GM19023 (cell line): Measurements from ENCODE around the gene FAM83B.
"Not testable (repeated sequence)": the region's sequence is repeated elsewhere in the genome, so short reads cannot be mapped to it uniquely, and the experiment has no call there.

Experiments
- ATAC-seq: cut with Tn5 transposase; IDR thresholded peaks from one replicate; pipeline ENCODE4 v1.9.1; 2021; ENCODE audit warnings: mild to moderate bottlenecking, moderate library complexity; ENCODE audit not compliant: unreplicated experiment

The FAM83B gene

DNA sequence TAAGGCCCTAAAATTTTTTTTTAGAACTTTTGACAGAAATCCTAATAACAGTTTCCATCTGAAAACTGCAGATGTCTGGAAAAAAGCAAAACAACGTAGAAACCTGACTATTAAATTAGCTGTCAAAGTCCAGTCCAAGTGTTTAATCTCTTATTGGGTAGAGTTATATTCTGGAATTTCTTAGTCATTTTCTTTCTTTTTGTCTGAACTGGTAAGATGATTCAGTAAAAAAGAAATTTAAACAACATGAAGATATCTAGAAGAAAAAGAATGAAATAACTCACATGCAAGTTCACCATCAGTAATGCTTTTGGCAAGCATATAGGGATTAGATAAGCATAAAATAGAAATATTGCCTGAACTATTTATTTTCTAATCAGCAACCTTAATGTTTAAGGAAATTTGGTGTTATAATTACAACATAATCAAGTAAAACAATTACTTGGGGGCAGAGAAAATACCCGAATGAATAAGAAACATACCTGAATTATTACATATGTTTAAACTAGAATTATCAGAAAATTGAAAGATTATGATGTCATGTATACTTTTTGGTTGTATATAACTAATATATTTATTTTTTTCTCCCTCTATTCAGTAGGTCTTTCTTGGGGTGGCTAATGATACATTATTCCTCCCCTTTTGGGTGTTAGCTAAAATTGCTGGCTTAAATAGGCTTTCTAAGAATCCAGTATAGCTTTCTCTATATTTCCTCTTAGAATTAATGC is 51.1 kb downstream of the FAM83B start:
- ATAC-seq: no peak

DNA sequence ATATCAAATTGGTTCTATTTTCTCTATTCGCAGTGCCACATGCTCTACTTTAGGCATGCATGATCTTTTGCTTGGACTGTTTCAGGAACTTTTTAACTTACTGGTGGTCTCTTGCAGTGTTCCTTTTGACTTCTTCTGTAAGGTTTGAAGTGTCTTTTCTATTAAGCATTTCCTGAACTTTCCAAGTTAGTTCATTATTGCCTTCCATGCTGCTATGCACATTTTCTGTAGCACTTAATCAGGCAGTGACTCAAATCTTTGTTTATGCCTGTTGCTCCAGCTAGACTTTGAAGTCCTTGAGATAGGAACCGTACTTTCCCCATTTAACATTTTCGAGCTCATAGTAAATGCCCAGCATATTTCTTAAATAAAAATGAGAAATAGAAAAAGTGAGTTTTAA is 52.2 kb downstream of the FAM83B start:
- ATAC-seq: no peak

DNA sequence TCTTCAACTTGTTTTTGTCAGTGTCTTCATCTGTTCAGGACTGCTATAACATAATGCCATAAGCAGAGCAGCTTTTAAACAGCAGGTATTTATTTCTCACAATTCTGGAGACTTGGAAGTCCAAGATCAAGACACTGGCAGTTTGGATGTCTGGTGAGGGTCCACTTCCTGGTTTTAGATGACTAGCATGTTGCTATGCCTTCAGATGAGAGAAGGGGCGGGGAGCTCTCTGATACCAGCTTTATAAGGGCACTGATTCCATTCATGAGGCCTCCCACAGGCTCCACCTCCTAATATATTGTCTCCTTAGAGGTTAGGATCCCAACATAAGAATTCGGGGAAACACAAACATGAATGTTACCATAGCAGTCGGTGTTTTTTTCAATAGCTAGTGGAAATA is 52.9 kb downstream of the FAM83B start:
- ATAC-seq: no peak

DNA sequence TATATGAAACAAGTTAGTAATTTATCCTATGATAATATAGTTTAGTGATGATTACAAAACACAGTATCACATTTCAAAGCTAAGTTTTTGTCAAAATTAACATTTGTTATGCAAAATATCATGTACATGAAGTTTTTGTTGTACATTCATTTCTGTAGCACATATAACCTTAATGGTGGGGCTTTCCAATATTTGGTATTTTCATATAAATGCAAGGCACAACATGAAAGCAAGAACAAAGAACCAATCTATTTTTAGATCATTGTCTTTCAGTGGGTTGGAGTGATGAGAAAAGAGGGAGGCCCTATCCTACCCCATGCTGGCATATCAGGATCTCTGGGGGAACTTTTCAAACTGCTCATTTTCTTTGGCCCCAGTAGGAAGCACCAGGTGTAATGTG is 53.4 kb downstream of the FAM83B start:
- no peak for ATAC-seq

DNA sequence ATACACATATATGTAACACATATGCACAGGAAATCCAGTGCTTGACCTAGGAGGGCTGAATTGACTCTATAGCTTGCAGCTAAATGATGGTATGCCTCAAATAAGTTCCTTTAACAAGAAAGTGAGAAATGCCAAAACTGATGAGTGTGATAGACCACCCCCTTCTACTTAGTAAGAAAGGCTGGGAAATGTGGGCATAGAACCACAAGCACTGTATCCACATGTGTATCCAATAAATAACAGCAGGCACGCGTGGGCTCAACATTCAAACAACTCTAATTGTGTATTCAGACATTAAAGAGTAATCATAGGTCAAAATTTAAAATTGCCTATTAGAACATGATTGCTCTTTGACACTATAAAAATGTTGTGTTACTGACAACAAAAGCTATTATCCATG is 54.1 kb downstream of the FAM83B start:
- no peak for ATAC-seq

DNA sequence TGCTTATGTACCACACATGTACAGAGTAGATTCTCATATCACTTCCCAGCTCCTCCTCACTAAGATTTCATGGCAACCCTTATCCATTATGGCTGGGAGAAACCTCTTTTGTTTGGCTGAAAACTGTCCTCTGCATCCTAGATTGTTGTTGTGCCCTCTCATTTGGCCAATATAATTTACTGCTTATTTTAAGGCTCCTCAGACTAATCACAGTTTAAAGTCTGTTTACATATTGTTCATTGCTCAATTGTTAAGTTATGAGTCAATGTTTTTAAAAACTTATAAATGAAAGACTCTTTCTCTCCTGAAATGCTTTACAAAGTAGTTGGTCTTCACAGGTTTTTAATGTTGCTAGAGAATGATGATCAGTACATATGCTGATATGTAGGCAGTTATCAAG is 57.3 kb downstream of the FAM83B start:
- no peak for ATAC-seq

DNA sequence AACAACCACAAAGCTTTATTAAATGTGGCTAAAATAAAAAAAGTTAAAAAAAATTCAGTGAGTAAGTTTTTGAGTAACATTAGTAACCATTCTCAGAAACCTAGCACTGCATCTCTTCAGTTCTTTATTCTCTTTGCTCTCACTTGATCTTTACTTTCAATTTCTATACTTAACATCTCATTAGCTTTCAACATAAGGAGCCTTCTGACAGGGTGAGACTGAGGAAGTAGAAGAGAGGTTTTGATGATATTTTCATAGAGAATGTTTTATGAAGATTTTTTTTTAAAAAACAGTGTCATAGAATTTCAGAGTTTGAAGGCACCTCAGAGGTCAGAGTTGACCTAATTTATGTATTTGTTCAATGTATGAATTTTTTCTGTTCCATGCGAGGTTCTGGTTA is 60.8 kb downstream of the FAM83B start:
- ATAC-seq: no peak

DNA sequence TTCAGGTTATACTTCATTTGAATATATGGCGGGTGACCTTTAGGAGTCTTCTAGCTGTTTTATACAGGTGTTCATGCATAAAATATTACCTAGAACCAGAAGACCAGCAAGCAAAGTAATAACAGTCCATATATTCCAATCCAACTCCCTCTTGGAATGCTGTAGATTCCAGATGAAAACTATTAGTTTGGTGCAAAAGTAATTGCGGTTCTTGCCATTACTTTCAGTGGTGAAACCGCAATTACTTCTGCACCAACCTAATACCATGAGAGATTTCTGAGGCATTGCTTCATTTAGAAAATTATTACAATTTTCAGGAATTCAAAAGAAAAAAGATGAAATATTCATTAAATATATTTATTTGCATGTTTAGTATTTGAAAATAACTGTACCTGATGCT is 62.6 kb downstream of the FAM83B start:
- no peak for ATAC-seq

DNA sequence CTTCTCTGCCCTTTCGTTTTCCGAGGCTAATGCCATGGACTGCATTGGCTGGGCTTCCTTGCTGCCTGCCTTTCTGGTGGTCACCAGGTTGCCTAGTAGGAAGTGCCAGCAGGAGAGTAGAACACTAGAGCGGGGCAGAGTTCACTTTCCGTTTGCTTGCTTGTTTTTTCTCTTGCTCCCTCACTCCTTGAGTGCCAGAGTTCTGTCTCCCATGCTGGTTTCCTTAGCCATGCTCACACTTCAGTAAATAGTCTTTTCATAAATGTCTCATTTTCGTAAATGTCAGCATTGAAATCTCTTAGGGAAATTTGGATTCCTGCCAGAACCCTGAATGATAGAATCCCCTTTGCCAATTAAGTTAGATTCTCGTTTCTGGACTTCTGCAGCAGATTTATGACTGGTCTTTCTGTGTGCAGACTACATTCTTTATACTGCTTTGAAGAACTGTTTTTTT is 63.9 kb downstream of the FAM83B start:
- no peak for ATAC-seq

DNA sequence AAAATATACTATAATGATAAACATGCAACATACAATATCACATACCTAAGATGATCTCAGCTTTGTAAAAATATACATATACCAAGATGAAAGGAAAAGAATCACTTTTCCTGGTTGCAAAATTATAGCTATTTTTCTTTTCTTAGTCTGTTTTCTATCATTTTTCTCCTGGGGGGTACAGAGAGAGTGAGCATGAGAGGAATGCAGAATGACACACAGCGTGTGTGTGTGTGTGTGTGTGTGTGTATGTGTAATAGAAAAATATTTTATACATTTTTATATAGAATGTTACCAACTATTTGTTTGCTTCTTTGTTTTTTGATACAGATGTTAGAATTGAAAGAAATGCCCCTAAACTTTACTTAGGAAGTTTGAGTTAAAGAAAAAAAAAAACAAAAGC is 64.3 kb downstream of the FAM83B start:
- ATAC-seq: no peak

DNA sequence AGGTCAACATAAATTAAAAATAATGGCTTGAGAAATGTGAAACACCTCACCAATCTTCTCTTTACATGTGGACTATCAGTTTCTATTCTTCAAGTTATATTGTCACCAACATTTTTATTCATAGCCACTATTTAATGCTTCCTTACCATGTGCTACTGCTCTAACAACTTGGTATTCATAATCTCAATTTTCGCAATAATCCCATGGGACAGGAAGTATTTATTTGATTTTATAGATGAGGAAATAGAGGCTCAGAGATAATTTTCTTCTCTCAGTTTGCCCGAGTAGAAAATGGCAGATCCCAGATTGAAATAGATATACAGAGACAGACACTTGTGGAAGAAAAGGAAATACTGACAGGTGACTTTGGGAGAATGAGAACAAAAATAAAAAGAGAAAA is 66.6 kb downstream of the FAM83B start:
- no peak for ATAC-seq

DNA sequence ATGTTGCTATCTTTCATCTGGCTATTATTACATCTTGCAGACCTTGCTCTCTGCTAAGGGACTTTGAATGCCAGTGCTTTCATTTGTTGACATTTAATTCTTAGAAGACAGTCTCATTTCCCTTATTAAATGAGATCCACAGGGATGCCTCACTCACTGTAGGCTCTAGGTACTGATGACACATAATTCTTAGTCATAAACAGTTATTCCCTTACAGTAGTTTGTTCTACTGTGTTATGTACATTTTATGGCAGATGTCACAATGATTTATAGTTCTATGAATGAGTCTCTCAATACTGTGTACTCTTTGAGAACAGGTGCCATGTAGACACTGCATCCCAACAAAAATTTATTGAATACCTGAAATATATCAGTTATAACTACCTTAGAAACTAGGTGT is 70.3 kb downstream of the FAM83B start:
- no peak for ATAC-seq

DNA sequence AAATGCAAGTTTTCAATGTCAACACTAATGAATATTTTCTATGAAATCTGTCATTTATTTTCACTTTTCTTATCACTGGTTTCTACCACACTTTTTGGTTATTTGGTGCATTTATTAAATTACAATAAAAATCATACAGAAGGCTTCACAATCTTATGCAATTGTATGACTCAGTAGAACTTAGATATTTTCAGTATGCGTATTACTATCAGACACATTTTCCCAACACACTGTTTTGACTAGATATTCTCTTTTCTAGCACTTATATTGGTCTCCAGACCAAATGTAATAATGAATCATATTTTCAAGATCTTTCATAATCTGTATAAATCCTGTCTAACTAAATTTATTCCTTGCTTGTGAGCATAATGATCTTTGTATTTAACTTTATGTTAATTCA is 74.1 kb downstream of the FAM83B start:
- no peak for ATAC-seq

DNA sequence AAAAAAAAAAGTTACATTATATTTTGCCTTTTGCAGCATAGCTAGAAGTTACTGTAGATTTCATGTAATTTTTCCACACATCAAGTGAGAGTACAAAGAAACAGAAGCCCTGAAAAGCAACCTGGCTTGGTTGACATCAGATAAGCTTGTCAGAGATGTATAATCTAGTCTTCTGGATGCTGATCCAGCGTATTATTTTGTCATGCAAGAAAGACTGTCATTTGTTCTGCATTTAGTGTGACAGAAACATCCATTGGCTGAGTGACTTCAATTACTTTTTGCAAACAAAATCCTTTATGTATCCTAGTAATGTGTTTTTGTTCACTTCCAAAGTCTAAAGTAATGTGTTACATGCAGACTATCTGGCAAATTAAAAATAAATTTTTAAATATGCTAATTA is 75.3 kb downstream of the FAM83B start:
- ATAC-seq: no peak

DNA sequence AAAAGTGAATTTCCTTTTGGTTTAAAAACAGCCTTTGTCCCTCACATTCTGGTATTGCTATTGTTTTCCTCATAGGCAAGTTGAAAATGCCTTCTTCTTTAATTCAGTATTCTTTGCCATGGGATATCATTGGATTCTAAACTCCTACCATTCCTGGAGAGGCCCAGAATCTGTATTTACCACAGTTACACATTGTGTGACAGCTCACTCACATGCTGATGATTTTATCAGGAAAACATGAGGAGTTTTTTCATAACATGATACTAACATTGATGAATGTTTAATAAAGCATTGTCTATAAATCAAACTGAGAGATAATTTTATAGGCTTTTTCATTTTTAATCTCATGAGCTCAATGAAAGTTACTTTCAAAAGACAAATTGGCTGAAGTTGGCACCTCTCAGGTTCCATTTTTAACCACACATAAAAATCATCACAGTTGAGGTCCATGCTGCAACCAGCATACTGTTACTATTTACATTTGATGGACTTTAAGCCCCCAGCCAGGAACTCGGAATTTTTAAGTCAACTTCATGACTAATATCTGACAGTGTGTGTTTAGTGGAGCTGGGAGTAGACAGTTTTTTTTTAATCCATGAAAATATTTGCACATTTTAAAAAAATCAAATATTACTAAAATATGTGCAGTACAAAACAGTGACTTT is 82.8 kb downstream of the FAM83B start:
- no peak for ATAC-seq

DNA sequence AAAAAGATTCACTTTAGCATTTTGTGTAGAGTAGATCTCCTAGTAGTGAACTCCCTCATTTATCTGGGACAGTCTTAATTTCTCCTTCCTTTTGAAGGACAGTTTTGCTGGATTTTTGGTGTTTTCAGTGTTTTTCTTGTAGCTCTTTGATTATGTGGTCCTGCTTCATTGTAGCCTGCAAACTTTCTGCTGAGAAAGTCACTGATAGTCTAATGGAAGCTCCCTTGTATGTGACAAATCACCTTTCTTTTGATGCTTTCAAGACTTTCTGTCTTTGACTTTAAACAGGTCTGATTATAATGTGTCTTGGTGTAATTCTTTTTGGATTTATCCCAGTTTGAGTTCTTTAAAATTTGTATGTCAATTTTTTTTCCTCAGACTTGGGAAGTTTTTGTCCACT is 86.1 kb downstream of the FAM83B start:
- no peak for ATAC-seq

DNA sequence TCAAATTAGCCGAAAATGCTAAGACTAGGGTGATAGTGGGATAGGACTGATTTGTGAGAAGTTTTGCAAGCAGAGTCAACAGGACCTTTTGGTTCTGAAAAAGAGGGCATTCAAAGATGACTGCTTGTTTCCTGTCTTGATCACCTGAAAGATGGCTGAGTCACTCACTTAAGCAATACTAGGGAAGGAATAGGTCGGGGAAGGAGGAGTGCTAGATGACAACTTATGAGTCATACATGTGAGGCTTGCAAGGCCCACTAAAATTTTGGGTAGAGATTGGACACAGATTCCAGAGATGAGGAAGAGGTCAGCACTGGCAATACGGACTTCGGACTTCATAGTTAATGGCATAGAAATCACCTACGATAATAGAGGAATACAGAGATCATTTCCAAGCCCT is 89.2 kb downstream of the FAM83B start:
- no peak for ATAC-seq

DNA sequence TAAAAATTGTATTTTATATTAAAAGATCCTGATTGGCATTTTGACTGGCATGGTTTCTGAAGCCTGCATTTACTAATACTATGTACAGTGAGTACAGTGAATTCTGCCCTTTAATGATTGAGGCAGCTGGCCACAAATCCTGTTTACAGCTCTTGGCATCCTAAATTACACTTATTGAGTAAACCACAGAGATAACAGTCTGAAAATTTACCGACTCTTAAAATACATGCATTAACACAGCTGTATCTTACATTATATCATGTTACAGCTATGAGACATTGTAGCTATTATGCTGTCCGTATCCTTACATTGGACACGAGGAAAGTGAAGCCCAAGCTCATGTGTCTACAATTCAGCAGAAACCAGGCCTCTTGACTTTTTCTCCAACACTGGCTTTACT is 90.8 kb downstream of the FAM83B start:
- no peak for ATAC-seq

DNA sequence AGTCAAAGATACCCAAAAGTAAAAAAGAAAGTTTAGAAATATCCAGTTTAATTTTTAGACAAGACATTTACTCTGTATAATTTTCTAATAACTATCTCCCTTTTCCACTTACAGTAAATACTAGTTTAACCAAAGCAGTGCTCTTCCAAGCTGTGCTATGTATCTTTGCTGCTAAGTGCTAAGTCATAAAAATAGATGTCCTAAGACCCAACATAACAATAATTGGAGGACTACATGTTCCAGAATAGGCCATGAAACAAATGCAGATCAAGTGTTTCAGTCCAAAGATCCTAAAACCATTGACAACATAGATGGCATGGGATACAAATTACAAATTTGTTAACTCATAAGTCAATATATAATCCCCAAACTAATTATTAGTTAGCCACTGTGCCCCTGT is 111.1 kb downstream of the FAM83B start:
- ATAC-seq: no peak

DNA sequence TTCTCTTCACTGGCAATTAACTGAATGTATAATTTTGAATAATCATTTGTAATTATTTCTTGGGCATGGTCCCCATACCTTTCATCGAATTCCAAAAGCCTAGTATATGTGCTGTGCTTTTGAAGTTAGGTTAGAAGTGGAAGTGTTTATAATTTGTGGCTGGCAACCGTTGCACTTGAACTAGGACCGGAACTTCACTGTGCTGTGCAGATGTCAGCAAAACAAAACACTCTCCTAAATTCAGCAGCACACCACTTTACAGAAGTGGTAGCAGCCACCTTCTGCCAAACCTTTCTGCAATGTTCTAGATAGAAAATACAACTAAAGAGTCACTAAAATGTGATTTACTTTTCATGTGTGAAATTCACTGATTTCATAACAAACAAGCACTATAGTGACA is 111.9 kb downstream of the FAM83B start:
- no peak for ATAC-seq

DNA sequence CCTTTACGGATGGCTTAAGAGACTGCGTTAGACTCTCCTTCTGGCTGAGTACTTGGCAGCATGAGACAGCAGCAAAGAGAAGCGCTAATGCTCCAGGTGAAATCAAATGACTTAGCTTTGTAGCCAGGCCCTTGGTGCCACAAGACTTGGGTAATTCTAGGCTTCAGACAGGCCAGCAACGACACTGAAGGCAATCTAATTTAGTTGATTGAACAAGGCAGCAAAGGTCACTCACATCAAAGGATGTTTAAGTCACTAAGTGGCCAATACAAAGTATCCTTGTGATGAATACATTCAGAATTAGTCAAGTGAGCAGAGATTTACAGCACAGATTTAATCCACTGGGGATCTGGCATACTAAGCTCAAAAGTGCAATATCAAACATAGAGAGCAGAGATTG is 113.2 kb downstream of the FAM83B start:
- ATAC-seq: no peak

DNA sequence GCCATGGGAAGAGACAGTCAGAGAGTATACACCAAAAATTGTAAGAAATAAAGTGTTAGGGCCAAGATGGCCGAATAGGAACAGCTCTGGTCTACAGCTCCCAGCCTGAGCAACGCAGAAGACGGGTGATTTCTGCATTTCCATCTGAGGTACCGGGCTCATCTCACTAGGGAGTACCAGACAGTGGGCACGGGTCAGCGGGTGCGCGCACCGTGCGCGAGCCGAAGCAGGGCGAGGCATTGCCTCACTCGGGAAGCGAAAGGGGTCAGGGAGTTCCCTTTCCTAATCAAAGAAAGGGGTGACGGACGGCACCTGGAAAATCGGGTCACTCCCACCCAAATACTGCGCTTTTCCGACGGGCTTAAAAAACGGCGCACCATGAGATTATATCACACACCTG is 114.8 kb downstream of the FAM83B start:
- ATAC-seq: not testable (repeated sequence)

DNA sequence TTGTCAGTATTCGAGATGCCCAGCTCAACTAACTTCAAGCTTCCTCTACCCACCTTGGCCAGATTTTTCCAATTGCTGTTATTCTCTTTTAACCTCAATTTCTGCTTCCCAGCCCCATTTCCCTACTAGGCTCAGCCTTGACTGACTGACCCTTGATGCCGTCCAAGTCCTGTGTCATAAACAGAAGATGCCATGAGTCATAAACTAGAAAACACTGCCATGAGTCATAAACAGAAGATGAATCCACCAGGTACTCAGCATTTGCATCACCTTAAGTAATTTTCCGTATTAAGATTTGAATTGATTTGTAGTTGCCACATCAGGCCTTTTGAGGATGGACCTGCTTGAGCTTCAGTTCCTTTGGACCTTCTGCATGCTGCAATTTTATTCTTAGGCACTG is 123.8 kb downstream of the FAM83B start:
- no peak for ATAC-seq
